ENCODE results near the gene SAMD10. TPM values are rescaled to one million over a fixed set of nuclear protein-coding genes. Genes with fewer than 3 reads are reported as not detected.
A peak's percentile ranks its signal among the peaks of the same experiment; 100 is the strongest.
"Not testable (repeated sequence)": the region's sequence is repeated elsewhere in the genome, so short reads cannot be mapped to it uniquely, and the experiment has no call there.

The SAMD10 gene
- polyA plus RNA-seq, 3 donors, result 5.8 to 9.9 (median 9.3) TPM

GRCh38 chr20:63973636-63974401, 5.6 kb downstream of the SAMD10 start:
- peak in 9 of 11 donors; percentile 73 to 85 (median 81) for DNase-seq (ENCODE audit: extremely low read depth in 1 of 11, low read depth in 9 of 11, low spot score in 4 of 11)

- DNase-seq (ENCODE audit: extremely low read depth in 1 of 11, low read depth in 9 of 11, low spot score in 4 of 11), result no peak
These were observed 6.3 kb downstream of the SAMD10 start for GRCh38 chr20:63973160-63973479.

GRCh38 chr20:63972312-63973159, 6.9 kb downstream of the SAMD10 start:
- DNase-seq (ENCODE audit: extremely low read depth in 1 of 11, low read depth in 9 of 11, low spot score in 4 of 11), result no peak

- not testable (repeated sequence) for DNase-seq (ENCODE audit: extremely low read depth in 1 of 11, low read depth in 9 of 11, low spot score in 4 of 11)
These were observed 7.5 kb downstream of the SAMD10 start for GRCh38 chr20:63971960-63972311.

DNA sequence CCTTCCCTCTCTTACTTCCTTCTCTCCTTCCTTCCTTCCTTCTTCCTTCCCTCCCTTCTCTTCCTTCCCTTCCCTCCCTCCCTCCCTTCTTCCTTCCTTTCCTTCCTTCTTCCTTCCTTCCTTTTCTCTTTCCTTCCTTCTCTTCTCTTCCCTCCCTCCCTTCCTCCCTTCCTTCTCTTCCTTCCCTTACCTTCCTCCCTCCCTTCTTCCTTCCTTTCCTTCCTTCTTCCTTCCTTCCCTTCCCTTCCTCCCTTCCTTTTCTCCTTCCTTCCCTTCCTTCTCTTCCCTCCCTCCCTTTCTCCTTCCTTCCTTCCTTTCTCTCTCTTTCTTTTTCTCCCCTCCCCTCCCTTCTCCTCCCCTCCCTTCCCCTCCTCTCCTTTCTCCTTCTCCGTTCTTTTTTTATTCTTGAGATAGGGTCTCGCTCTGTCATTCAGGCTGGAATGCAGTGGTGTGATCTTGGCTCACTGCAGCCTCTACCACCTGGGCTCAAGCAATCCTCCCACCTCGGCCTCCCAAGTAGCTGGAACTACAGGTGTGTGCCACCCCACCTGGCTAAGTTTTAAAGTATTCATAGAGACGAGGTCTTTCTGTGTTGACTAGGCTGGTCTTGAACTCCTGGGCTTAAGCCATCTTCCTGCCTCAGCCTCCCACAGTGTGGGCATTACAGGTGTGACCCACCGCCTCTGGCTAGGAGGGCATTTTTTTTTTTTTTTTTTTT, 8.6 kb downstream of the SAMD10 start:
- DNase-seq (ENCODE audit: extremely low read depth in 1 of 11, low read depth in 9 of 11, low spot score in 4 of 11), result no peak

- peak in 3 of 11 donors; percentile 46 to 64 (median 63) for DNase-seq (ENCODE audit: extremely low read depth in 1 of 11, low read depth in 9 of 11, low spot score in 4 of 11)
These were observed 9.4 kb downstream of the SAMD10 start, which contains the start of gene ZNF512B for GRCh38 chr20:63969838-63970713. Gene ZNF512B (minus strand): TSS chr20:63969930. CDS start chr20:63967950, 1,980 bp downstream.

DNA sequence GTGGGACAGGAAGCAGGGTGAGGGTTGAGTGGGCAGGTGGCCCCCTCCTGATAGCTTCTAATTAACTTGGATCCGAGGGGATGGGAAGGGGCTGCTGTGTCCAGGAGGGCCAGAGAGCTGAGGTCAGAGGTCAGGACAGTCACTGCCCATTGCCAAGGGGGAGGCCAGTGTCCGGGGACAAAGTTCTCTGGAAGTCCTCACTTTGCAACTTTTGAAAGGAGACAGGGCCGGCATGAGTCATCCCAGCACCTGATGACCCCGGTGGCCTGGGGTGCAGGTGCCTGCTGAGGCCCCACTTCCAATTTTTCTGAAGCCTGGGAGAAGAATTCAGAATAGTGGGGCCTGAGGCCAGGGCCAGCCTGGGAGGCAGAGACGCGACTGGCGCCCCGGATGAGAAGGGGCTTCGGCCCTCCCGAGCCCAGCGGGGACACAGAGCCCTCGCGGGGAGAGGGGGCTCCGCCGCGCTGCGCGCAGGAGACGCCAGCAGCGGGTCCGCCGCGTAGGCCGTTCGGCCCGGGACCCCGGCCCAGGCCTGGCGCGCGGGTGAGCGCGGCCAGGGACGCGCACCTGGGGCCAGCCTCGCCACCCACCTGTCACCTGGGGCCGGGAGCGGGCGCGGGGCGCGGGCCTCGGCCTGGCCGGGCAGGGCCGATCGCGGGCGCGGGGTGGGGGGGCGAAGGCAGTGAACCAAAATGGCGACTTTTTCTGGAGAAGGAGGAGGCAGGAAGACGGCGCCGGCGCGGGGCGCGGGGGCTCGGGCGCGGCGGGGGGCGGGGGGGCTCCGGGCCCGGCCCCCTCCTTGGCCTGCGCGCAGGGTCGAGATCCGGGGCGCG, 10.3 kb downstream of the SAMD10 start:
- no peak for DNase-seq (ENCODE audit: extremely low read depth in 1 of 11, low read depth in 9 of 11, low spot score in 4 of 11)

GRCh38 chr20:63968136-63968927, 11.1 kb downstream of the SAMD10 start:
- DNase-seq (ENCODE audit: extremely low read depth in 1 of 11, low read depth in 9 of 11, low spot score in 4 of 11), result no peak

- no peak for DNase-seq (ENCODE audit: extremely low read depth in 1 of 11, low read depth in 9 of 11, low spot score in 4 of 11)
These were observed 11.9 kb downstream of the SAMD10 start for GRCh38 chr20:63967330-63968135.

DNA sequence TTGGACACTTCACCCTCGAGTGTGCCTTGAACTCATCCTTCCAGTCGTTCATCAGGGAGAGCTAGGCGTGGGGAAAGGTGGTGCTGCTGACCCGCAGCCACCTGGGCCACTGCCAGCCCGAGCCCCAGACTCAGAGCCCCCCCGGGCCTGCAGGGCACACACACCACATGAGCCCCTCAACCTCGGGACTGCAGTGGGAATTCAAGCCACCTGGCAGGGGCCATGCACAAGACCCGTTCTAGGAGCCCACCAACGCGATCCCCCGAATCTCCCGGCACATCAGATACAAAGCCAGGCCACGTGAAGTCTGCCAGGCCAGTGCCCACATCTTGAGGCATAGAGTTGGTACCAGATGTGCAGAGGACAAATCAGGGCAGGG, 12.5 kb downstream of the SAMD10 start:
- no peak for DNase-seq (ENCODE audit: extremely low read depth in 1 of 11, low read depth in 9 of 11, low spot score in 4 of 11)

DNA sequence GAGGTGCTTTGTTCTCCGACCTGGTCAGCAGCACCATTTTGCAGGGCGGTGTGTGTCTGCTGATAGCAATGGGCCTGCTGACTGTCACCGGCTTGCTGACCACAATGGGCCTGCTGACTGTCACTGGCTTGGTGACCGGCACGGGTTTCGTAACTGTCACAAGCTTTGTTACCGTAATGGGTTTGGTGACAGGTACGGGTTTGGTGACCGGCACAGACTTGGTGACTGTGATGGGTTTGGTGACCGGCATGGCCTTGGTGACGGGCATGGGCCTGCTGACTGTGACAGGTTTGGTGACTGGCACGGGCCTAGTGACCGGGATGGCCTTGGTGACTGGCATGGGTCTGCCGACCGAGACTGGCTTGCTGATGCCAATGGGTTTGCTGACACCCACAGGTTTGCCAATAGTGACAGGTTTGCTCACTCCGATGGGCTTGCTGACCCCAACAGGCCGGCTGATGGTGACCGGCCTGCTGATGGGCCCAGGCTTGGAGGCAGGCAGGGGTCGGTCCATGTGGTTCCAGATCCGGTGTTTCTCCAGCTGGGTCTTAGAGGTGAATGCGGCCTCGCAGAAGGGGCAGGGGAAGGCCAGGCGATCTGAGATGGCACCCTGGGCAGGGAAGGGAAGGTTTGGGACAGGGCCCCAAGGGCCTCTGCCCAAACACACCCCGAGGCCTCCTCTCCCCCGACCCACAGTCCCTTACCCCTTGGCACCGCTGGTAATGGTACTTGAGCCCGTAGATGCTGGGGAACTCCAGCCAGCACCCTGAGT, 13.1 kb downstream of the SAMD10 start:
- DNase-seq (ENCODE audit: extremely low read depth in 1 of 11, low read depth in 9 of 11, low spot score in 4 of 11), result no peak

DNA sequence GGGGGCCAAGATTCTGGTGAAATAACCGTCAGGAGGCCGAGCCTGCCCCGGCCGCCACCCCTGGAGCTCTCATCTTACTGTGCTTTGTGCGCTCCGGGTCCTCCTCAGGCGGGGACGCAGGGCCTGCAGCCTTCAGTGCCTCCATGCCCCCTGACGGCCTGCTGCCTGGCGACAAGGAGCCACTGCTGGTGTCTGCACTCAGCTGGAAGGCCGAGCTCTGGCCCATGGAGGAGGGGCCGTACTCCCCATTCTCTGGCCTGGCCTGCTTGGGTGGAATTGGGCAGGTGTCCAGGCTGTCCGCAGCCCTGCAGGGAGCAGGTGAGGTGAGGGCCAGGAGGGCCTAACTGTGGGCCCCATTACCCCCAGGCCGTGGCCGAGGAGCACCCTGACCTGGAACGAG, 15.0 kb downstream of the SAMD10 start:
- no peak for DNase-seq (ENCODE audit: extremely low read depth in 1 of 11, low read depth in 9 of 11, low spot score in 4 of 11)

- DNase-seq (ENCODE audit: extremely low read depth in 1 of 11, low read depth in 9 of 11, low spot score in 4 of 11), result no peak
These were observed 15.6 kb downstream of the SAMD10 start for GRCh38 chr20:63963784-63964301.

- DNase-seq (ENCODE audit: extremely low read depth in 1 of 11, low read depth in 9 of 11, low spot score in 4 of 11), result no peak
These were observed 16.1 kb downstream of the SAMD10 start for GRCh38 chr20:63963348-63963741.
